Parathyroid adenoma (tissue), 2 donors: ENCODE data around the gene IGLON5.
A peak's percentile ranks its signal among the peaks of the same experiment; 100 is the strongest.

ENCODE experiments used
- H2AFZ ChIP-seq: fragments of 300-600 bp; sonication (generic); one replicate; pipeline ENCODE4 v1.7.0; 2017; ENCODE audit warnings: antibody characterized with exemption, mild to moderate bottlenecking
- H3K27ac ChIP-seq: fragments of 300-600 bp; sonication (generic); one replicate; pipeline ENCODE4 v1.7.0; 2017
- H3K27me3 ChIP-seq: fragments of 300-600 bp; sonication (generic); one replicate; pipeline ENCODE4 v1.7.0; 2017; ENCODE audit warnings: low read length; ENCODE audit not compliant: control insufficient read depth, insufficient read depth
- H3K36me3 ChIP-seq: fragments of 300-600 bp; sonication (generic); one replicate; pipeline ENCODE4 v1.7.0; 2017; ENCODE audit warnings: low read length; ENCODE audit not compliant: control insufficient read depth, insufficient read depth
- H3K4me1 ChIP-seq: fragments of 300-600 bp; sonication (generic); one replicate; pipeline ENCODE4 v1.7.0; 2017; ENCODE audit warnings: control low read depth
- H3K4me2 ChIP-seq: fragments of 300-600 bp; sonication (generic); one replicate; pipeline ENCODE4 v1.7.0; 2017; ENCODE audit warnings: low read length
- H3K4me3 ChIP-seq: fragments of 300-600 bp; sonication (generic); one replicate; pipeline ENCODE4 v1.7.0; 2017; ENCODE audit warnings: low read depth, low read length
- H3K79me2 ChIP-seq: fragments of 300-600 bp; sonication (generic); one replicate; pipeline ENCODE4 v1.7.0; 2017; ENCODE audit warnings: control low read depth
- H3K9ac ChIP-seq: fragments of 300-600 bp; sonication (generic); one replicate; pipeline ENCODE4 v1.7.0; 2017; ENCODE audit warnings: mild to moderate bottlenecking
- H3K9me3 ChIP-seq: fragments of 300-600 bp; sonication (generic); one replicate; pipeline ENCODE4 v1.7.0; 2017; ENCODE audit warnings: low read length; ENCODE audit not compliant: control insufficient read depth
- TF ChIP-seq, protein P1 (sequence below): fragments of 300-600 bp; sonication (generic); IDR thresholded peaks from one replicate; pipeline ENCODE4 v1.7.0; 2017; ENCODE audit warnings: antibody characterized with exemption, mild to moderate bottlenecking
- donor health status: primary hyperparathyroidism.

IGLON5 gene

DNA sequence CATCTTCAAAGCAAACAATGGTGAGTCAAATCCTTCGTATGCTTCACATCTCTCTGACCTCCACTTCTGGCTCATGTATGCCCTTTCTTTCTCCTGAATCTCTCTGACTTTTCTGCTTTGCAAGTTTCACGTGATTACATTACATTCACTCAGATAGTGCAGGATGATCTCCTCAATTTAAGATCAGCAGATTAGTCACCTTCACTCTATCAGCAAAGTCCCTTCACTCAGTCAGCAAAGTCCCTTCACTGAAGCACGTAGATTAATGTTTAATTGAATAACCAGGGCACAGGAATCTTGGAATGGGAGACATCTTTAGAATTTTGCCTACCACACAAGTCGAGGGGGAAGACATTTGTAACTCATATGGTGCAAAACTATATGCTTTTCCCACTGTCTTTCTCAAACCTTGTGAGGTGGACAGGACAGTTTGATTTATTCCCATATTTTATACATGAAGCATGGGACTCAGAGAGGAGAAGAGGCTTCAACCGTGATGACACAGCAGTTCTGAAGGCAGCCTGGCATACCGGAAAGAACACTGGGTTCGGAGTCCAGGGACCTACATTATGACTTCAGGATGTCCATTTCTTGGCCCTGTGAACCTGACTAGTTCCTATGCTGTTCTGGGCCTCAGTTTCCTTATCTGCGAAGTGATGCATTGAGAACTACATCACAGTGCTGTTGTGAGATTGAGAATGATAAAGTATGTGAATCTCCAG, 37.2 kb upstream of the IGLON5 start:
- H2AFZ ChIP-seq = peak overlapping the region; percentile 58
- H3K4me1 ChIP-seq = peaks cover 9% of the 10 kb centered on the region
- no peak overlapping the region for H3K4me3 ChIP-seq
- no peaks in the 10 kb centered on the region for H3K27me3 ChIP-seq
- TF ChIP-seq, protein P1, sequence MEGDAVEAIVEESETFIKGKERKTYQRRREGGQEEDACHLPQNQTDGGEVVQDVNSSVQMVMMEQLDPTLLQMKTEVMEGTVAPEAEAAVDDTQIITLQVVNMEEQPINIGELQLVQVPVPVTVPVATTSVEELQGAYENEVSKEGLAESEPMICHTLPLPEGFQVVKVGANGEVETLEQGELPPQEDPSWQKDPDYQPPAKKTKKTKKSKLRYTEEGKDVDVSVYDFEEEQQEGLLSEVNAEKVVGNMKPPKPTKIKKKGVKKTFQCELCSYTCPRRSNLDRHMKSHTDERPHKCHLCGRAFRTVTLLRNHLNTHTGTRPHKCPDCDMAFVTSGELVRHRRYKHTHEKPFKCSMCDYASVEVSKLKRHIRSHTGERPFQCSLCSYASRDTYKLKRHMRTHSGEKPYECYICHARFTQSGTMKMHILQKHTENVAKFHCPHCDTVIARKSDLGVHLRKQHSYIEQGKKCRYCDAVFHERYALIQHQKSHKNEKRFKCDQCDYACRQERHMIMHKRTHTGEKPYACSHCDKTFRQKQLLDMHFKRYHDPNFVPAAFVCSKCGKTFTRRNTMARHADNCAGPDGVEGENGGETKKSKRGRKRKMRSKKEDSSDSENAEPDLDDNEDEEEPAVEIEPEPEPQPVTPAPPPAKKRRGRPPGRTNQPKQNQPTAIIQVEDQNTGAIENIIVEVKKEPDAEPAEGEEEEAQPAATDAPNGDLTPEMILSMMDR = no peak
- H3K79me2 ChIP-seq = no peaks in the 10 kb centered on the region
- H3K27ac ChIP-seq = no peak overlapping the region
- no peaks in the 10 kb centered on the region for H3K36me3 ChIP-seq
- no peak overlapping the region for H3K9ac ChIP-seq
- no peaks in the 10 kb centered on the region for H3K9me3 ChIP-seq
- no peak overlapping the region for H3K4me2 ChIP-seq

DNA sequence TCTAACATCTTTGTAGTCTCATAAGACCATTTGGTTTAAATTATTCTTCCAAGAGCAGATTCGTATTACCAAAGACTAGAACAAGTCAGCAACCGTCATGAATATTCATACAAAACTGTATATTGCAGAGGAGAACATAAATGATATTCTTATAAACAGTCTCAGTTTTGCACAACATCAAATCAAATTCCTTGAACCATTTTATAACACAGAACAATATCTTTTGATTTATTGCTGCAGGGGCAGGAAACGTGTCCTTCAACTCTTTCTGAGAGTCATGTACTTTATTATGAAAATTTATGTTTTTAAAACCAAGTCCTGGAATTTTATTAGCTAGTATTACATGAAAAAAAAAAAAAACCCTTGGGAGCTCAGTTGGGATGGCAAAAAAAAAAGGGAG, 34.3 kb upstream of the IGLON5 start:
- Histone ChIP-seq H3K4me2 (no peak overlapping the region), H3K27ac (no peak overlapping the region), H3K27me3 (no peaks in the 10 kb centered on the region), H3K4me3 (no peak overlapping the region), H3K79me2 (no peaks in the 10 kb centered on the region), H3K36me3 (no peaks in the 10 kb centered on the region), H3K9ac (no peak overlapping the region), H2AFZ (no peak overlapping the region), H3K9me3 (no peaks in the 10 kb centered on the region), H3K4me1 (peaks cover 9% of the 10 kb centered on the region)
- TF ChIP-seq, protein P1 = no peak

DNA sequence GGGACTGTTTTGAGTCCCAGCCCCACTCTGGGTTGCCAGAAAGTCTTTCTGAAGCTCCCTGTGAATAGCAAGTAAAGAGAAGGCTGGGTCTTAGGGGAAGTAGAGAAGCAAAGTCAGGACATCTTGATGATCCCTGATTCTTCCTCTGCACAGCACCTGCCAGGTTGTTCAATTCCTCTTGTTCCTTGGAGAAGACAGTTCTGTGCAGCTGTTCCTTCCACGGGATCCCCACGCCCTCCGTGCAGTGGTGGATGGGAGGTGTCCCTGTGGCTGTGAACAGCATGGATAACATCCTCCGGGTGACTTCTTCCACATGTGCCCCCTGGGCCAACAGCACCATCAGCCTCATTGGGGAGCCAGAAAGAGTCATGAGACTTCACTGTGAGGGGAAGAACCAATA, 29.1 kb upstream of the IGLON5 start:
- no peaks in the 10 kb centered on the region for H3K79me2 ChIP-seq
- no peak overlapping the region for H3K9ac ChIP-seq
- no peaks in the 10 kb centered on the region for H3K9me3 ChIP-seq
- H2AFZ ChIP-seq = no peak overlapping the region
- TF ChIP-seq, protein P1 = no peak
- no peak overlapping the region for H3K4me3 ChIP-seq
- no peak overlapping the region for H3K27ac ChIP-seq
- no peaks in the 10 kb centered on the region for H3K27me3 ChIP-seq
- no peak overlapping the region for H3K4me2 ChIP-seq
- no peaks in the 10 kb centered on the region for H3K36me3 ChIP-seq
- H3K4me1 ChIP-seq = peaks cover 3% of the 10 kb centered on the region

DNA sequence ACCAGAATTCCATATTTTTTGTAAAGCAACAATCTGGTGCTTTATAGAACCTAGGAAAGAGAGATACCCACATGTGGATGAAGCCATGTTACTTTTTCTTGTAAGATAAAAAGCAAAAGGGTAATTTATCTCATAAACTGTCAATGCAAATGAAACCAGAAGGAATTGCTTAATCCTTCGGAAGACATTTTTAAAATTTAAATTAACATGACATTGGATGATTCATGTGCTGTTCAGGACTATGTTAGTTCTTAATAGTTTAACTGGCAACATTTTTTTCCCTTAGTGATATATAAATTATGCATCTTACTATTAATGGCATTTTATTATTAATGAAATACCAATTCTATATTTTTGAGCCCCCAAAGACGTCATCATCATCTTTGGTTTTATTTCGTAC, 25.8 kb upstream of the IGLON5 start:
- Histone ChIP-seq H3K4me3 (no peak overlapping the region), H3K9me3 (no peaks in the 10 kb centered on the region), H3K27ac (no peak overlapping the region), H3K4me2 (no peak overlapping the region), H3K27me3 (no peaks in the 10 kb centered on the region), H3K79me2 (no peaks in the 10 kb centered on the region), H3K36me3 (no peaks in the 10 kb centered on the region), H3K9ac (no peak overlapping the region), H2AFZ (no peak overlapping the region), H3K4me1 (no peaks in the 10 kb centered on the region)
- TF ChIP-seq, protein P1 = no peak

DNA sequence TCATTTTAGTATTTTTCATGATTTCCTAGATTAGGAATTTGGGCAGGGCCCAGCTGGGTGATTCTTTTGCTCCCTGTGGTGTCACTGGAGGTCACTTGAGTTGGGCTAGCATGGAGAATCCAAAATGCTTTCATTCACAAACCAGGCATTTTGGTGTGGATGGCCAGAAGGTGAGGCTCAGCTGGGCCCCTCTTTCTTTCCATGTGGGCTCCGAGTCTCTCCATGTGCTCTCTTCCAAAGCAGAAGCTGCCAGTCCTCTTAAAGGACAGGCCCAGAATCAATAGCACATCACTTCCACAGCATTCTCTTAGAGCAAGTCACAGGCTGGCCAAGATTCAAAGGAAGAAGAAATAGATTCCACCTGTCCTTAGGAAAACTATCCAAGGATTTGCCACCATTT, 21.8 kb upstream of the IGLON5 start:
- H3K27me3 ChIP-seq = no peaks in the 10 kb centered on the region

More for the DNA sequence above, 21.8 kb upstream of the IGLON5 start:
- Histone ChIP-seq H3K4me3 (no peak overlapping the region), H3K4me1 (no peaks in the 10 kb centered on the region), H3K9me3 (no peaks in the 10 kb centered on the region), H3K79me2 (no peaks in the 10 kb centered on the region), H2AFZ (no peak overlapping the region), H3K9ac (no peak overlapping the region), H3K27ac (no peak overlapping the region), H3K36me3 (no peaks in the 10 kb centered on the region), H3K4me2 (no peak overlapping the region)
- TF ChIP-seq, protein P1 = no peak
